ENCODE results near the gene METAP1D.

The METAP1D gene

DNA sequence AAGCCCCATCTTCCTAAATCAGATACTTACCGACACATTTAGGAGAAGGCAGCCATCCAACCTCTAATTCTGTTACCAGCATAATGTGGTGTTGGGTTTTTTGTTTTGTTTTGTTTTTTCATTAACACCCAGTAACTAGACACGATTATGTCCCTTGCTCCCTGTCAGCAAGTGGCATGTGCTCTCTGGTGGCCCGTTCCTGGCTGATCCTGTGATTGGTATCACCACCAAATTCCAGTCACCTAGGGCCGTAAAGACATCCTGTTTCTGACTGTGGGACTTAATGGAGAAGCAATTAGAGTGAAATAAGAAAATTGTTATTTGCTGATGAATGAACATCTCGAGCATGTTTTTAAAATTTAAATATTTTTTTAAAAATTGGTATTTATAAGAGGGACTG is 79.7 kb downstream of the METAP1D start:
- no peak overlapping the region for H3K4me3 ChIP-seq (ENCODE audit: low read length)
- TF ChIP-seq, protein P1, sequence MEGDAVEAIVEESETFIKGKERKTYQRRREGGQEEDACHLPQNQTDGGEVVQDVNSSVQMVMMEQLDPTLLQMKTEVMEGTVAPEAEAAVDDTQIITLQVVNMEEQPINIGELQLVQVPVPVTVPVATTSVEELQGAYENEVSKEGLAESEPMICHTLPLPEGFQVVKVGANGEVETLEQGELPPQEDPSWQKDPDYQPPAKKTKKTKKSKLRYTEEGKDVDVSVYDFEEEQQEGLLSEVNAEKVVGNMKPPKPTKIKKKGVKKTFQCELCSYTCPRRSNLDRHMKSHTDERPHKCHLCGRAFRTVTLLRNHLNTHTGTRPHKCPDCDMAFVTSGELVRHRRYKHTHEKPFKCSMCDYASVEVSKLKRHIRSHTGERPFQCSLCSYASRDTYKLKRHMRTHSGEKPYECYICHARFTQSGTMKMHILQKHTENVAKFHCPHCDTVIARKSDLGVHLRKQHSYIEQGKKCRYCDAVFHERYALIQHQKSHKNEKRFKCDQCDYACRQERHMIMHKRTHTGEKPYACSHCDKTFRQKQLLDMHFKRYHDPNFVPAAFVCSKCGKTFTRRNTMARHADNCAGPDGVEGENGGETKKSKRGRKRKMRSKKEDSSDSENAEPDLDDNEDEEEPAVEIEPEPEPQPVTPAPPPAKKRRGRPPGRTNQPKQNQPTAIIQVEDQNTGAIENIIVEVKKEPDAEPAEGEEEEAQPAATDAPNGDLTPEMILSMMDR (conservative IDR thresholded peaks at IDR 0.05; ENCODE audit: low read depth, low read length): no peak
- no peak for DNase-seq (ENCODE audit: low read depth)

DNA sequence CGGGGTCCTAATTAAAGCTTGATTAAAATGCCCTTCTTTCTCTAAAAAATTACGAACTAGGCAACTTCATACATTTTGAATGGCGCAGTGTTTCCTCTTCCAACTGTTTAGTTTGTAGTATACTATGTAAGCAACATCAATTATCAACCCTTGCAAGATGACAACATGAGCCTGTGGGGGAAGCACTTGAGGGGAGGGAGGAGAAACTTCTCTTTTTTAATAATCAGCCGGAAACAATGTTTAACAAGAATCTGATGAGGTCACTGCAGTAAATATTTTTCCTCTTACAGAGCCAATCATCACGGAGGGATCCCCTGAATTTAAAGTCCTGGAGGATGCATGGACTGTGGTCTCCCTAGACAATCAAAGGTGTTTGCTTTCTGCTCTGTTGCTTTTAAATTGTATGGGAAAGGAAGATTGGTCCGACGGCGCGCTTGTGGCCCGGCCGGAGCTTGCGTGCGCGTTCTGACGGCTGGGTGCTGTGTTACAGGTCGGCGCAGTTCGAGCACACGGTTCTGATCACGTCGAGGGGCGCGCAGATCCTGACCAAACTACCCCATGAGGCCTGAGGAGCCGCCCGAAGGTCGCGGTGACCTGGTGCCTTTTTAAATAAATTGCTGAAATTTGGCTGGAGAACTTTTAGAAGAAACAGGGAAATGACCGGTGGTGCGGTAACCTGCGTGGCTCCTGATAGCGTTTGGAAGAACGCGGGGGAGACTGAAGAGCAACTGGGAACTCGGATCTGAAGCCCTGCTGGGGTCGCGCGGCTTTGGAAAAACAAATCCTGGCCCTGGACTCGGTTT is 80.3 kb downstream of the METAP1D start:
- H3K4me3 ChIP-seq (ENCODE audit: low read length): no peak overlapping the region
- TF ChIP-seq, protein P1 (conservative IDR thresholded peaks at IDR 0.05; ENCODE audit: low read depth, low read length): no peak
- DNase-seq (ENCODE audit: low read depth): no peak

DNA sequence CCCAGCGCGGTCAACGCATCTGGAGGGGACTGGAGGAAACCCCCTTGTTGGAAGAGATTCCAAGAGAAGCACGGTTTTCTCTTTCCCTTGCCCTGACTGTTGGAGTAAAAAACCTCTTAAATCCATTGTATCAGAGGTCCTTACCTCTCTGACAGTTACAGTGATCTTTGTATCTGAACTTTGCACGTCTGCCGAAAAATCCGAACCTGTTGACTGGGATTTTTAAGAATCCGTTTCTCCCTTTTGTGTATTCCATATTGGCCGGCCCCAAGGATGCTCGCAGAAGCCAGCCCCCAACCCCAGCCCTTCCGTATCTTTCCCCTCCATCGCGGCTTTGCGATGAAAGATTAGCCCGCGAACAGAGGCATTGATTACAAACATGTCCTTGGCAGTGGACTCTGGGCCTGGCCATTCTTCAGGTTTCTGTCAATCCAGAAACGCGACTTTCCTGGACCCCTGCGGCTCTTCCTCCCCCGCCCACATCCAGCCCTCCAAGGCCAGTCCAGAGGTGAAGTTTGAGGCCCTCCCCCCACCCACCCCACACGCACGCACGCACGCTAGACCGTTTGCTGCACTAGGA is 81.0 kb downstream of the METAP1D start:
- no peak overlapping the region for H3K4me3 ChIP-seq (ENCODE audit: low read length)
- TF ChIP-seq, protein P1 (conservative IDR thresholded peaks at IDR 0.05; ENCODE audit: low read depth, low read length): no peak
- DNase-seq (ENCODE audit: low read depth): no peak

DNA sequence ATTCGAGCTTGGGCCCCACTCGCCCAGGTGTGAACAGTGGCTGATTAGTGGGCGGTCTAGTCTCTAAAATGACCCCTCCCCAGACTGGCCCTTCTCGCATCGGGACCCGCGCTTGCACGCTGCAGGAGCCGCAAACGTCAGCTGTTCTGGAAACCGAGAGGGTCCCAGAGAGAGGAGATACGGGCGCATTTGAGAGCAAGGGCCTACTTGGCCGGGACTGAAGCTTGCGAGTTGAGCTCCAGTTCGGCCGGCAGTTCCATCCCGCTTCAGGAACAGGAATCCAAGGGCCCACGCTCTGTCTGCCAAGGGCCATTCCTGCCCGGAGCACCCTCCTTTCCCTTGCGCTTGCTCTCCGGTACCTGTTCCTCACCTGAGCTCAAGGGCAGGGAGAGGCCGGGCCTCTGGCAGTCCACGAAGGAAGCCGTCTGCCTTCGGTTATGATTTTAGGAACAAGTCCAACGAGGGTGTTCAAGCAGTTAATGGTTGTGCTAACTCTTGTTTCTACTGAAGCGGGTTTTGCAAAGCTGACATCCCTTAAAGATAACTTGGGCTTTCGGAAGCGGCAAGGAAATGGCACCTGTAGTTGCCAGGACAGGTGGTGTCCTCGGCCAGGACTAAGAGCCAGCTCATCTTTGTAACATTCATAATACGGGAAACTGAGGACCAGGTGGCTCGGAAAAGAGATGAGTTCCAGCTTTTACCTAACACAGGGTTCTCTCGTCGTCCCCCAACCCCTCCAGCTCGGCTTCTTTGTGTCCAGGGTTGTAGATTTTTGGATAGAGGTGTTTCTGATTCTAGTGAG is 81.7 kb downstream of the METAP1D start:
- H3K4me3 ChIP-seq (ENCODE audit: low read length): no peak overlapping the region
- TF ChIP-seq, protein P1 (conservative IDR thresholded peaks at IDR 0.05; ENCODE audit: low read depth, low read length): no peak
- DNase-seq (ENCODE audit: low read depth): no peak

DNA sequence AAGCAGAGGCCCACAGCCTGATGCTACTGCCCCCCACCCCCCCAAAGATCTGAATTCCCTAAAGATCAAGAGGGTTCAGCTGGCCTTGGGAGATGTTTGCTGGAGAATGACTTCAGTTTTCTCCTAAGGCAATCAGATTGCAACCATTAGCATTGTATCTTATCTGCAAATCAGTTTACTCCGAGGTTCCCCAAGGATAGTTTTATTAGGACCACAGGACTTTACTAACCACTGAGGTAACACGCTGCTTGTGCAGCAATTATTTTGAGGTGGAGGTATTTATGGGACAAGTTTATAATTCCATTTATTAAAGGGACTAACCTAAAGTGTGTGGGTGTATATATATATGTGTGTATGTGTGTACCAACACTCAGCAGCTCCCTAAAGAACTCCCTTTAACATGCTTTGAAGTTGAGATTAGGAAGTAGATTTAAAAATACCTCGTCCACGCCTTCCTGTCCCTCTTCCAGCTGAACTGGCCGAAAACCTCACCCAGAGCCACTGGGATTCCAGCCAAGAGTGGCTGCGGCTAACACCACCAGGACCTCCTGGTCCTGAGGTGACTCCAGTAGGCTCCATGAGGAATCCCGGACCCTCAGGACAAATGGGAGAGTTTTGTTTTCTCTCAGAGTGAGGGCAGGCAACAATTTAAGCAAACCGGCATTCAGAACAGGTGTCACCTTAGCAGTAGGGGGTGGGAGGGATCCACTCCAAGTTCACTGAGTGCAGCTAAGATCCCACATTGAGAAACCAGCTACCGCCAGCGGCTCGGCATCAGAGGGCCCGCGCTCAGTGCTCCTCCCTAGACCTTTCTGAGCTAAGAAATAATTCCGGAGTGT is 82.6 kb downstream of the METAP1D start:
- DNase-seq (ENCODE audit: low read depth): no peak
- no peak overlapping the region for H3K4me3 ChIP-seq (ENCODE audit: low read length)
- TF ChIP-seq, protein P1 (conservative IDR thresholded peaks at IDR 0.05; ENCODE audit: low read depth, low read length): no peak

DNA sequence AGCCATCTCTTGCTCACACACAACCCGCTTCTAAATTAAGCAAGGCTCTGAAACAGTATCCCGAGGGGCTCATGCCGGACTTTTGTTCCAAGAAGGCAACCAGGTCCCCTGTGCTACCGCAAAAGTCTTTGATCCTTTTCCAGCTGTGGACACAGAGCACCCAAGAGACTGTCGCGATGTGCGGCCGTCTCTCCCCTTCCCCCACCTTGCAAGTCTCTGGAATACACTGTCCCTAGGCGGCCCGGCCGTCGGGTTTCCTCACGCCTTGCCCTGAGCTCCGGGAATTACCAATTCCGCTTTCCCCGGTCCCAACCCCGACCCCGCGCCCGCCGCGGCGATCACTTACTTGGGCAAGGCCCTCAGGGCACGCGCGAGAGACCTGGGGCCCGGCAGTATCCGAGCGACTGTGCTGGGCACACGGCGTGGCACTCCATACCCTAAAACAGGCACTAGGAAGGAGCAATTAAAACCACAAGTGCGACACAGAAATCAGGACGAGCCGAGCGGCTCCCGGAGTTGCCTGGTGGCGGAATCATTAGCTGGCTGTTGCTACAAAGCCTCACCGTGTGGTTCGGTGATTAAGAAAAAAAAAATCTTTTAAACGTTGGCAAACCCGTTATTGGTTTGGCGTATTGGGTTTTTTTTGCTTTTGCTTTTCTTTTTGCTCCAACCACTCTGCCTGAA is 83.3 kb downstream of the METAP1D start:
- TF ChIP-seq, protein P1 (conservative IDR thresholded peaks at IDR 0.05; ENCODE audit: low read depth, low read length): no peak
- H3K4me3 ChIP-seq (ENCODE audit: low read length): no peak overlapping the region
- DNase-seq (ENCODE audit: low read depth): no peak
